H54 (cell line): ENCODE results near the gene DDI2.
A peak's percentile ranks its signal among the peaks of the same experiment; 100 is the strongest.
"Not testable (repeated sequence)": the region's sequence is repeated elsewhere in the genome, so short reads cannot be mapped to it uniquely, and the experiment has no call there.

Source experiments
- DNase-seq: peaks from one replicate; pipeline ENCODE4 v3.0.0; 2011; ENCODE audit warnings: low spot score, mixed read lengths; ENCODE audit not compliant: insufficient read length
- FAIRE-seq: peaks from 3 replicates; lab custom pipeline; 2011; peaks lifted over from hg19 to GRCh38; lab: Jason Lieb, UNC
- POLR2A ChIP-seq: IDR thresholded peaks from 2 replicates; pipeline ENCODE4 v1.6.1; 2011; ENCODE audit warnings: low read depth, mild to moderate bottlenecking, low read length

The DDI2 gene

DNA sequence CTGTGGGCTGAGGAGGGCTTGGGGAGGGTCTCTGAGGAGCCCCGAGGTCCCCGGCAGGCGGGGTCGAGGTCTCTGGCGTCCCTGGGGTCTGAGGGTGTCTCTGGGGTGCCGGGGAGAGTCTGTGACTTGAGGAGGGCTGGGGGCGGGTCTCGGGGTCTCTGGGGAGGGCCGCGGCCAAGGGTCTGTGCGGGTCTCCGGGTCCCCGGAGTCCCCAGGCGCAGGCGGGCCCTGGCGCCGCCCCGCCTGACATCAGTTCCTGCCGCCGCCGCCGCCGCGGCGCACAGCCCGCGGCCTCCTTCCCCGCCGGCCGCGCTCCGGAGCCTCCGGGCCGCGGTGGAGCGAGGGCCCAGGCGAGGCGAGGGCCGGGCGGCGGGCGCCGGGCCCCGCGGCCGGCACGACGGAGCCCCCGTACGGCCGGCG lies 66.8 kb downstream of the DDI2 start, which contains the start of gene PLEKHM2:
Gene PLEKHM2, plus strand, starts transcription at position 279 of the 420 bp plus-strand sequence. CDS start 239 bp downstream, outside the sequence.
- FAIRE-seq (no peak), DNase-seq (no peak)
- peak; percentile 63; the same call in 1 of the 2 replicates for TF ChIP-seq POLR2A

DNA sequence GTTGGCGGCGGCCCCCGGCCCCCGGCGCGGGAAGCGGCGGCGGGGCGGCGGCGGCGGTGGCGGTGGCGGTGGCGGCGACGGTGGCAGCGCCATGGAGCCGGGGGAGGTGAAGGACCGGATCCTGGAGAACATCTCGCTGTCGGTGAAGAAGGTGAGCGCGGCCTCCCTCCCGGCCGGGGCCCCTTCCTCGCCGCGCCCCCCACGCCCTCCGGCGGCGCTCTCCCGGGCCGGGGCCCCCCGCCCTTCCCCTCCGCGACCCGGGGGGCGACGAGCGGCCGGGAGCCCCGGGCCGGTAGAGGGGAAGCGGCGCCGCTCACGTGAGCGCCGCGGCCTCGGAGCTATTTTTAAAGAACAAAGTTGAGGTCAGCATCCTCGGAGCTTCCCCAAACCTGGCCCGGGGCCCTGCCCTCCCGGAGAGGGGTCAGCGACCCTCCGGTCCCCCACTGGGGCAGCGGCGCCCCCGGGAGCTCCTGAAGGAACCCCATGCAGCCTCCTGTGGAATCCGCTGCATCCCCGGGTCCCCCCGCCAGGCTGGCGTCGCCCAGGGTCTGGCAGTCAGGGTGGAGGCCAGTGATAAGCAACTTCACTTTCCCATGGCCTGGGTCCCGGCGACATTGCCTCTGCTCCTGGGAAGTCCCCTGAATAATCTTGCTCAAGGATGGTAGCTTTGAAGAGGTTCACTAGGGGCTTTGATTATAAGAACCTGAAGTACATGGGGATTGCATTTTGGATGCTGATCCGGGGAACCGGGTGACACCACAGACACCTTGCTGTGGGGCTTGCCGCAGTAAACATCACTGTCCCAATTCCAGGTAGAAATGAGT lies 67.4 kb downstream of the DDI2 start:
- no peak for TF ChIP-seq POLR2A
- DNase-seq (peak; percentile 52), FAIRE-seq (no peak)

DNA sequence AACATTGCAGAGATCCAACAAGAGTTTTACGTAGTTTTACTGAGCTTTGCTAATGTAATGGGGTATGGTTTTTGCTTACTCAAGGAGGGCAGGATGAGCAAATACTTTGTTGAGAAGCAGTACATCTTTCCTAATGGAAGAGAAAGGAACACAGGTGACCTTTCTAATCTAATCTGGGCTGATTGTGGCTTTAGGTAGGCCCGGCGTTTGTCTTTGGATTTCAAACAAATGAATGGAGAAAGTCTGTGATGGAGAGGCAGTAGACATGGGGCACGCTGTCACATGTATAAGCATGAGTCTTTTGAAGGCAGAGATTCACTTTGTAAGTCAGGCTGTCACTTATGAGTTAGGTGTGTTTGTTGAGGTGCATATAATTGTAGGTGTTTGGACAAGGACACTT lies 68.6 kb downstream of the DDI2 start:
- FAIRE-seq (no peak), DNase-seq (no peak)
- TF ChIP-seq POLR2A = no peak

DNA sequence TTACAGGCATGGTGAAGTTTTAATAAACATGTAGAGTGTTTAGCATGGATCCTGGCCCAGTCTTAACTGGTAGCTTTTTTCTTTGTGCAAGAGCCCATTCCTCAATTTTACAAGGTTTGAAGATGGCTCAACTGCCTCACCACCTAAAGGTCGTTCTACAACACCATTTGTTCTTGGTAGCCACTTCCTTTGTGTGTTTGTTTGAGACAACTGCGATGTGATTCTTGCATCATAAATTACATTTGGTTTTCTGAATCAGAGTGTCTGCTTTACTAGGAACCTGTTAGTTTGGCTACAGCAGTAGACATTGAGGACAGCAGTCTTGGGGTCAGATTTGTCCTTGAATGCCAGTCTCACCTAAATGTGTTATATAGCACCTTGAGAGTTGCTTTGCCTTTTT lies 70.2 kb downstream of the DDI2 start:
- DNase-seq = no peak
- no peak for FAIRE-seq

DNA sequence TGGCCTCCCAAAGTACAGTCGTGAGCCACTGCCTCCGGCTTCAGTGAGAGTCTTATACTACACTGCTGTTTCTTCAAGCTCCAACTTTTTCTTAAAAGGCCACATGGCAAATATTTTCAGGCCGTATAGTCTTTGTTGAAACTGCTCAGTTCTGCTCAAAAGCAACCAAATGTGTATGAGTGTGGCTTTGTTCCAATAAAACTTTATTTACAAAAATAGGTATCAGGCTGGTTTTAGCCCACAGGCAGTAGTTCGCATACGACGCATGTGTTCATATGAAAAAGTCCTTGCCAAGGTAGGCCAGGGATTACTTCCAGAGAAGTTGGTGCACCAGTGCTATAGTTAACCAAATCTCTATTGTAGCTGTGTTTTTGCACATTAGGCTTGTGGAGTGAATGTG lies 73.1 kb downstream of the DDI2 start:
- no peak for TF ChIP-seq POLR2A
- DNase-seq = no peak
- FAIRE-seq = no peak

More for the DNA sequence above, 70.2 kb downstream of the DDI2 start:
- TF ChIP-seq POLR2A = no peak

DNA sequence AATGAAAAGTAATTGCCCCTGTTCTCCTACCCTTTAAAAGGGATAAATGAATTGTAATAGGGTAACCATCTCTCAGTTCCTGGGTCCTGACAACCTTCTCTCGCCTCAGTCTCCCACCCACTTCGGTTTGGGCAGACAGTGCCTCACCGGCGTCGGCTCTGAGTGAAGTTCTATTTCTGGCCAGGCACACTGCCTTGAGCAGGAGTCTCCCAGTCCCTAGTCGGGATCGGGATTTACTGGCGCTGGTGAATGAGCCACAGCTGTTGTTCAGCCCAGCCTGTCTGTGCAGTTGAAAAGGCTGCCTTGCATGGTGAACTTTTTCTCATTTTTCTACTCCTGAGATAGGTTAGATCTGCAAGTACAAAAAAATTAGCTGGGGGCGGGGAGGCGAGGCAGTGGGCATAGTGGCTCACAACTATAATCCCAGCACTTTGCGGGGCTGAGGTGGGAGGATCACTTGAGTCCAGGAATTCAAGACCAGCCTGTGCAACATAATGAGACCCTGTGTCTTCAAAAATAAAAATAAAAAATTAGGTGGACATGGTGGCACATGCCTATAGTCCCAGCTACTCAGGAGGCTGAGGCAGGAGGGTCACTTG lies 74.3 kb downstream of the DDI2 start:
- no peak for TF ChIP-seq POLR2A
- DNase-seq (no peak), FAIRE-seq (no peak)

DNA sequence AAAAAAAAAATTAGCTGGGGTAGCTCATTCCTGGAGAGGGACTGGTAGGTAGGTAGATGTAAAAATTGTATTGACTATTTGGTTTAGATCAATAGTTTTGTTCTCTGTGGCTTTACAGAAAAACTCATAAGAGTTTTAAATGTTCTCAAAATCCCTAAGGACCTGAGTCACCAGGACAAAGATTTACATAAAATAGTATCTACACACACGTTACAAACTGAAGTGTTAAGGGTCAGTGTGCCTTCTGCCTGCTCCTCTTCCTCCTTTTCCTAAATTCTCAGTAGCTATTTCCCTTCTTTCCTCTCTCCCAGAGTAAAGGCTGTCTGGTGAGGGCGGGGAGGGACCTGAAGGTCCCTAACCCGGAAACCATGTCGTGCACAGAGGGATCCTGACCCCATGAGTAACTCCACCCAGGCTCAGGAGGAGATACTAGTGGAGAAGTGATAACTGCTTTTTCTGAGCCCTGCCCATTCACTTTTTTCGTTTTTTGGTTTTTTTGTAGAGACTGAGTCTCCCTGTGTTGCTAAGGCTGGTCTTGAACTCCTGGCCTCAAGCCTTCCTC lies 74.9 kb downstream of the DDI2 start:
- TF ChIP-seq POLR2A = no peak
- DNase-seq (no peak), FAIRE-seq (no peak)

DNA sequence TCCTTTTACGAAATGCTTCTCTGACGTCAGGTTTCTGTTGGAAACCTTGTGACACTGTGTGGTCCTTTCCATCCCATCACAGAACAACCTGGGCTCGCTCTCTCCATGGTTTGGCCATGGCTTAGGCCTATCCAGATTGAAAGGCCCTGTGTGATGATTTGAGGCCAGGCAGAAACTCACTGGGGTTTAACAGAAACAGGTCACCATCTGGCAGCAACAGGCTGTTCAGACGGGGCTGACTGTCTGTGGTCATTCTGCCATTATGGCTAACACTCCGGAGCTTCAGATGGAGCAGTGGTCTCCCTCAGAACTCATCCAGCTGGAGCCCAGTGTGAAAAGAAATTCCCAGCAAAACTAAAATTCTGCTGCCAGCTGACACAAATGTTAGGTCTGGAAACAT lies 76.1 kb downstream of the DDI2 start:
- FAIRE-seq = no peak

DNA sequence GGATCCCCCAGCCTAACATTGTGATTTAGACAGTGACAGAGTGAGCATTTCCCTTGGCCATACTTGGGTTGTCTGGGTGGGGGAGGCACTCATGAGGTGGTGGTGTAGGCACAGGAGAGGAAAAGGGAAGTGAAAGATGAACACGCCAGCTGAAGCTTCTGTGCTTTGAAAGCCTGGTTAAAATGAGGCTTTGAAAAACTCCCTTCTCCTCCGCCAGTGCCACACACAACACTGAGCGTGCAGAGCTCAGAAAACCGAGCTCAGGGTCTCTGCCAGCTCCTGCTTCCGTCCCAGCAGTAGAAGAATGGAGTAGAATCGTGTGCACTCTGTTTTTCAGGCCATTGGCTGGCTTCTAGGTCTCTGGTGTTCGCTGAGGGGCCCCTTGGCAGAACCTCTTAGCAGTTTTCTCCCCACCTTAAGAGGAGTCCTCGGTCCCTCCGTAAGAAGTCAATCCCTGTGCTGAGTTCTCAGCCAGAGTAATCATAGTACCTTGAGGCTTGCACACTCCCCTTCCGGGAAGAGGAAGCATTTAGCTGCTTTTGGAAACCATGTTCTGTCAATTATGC lies 79.8 kb downstream of the DDI2 start:
- no peak for TF ChIP-seq POLR2A
- FAIRE-seq (no peak), DNase-seq (no peak)

More for the DNA sequence above, 76.1 kb downstream of the DDI2 start:
- no peak for DNase-seq
- no peak for TF ChIP-seq POLR2A

DNA sequence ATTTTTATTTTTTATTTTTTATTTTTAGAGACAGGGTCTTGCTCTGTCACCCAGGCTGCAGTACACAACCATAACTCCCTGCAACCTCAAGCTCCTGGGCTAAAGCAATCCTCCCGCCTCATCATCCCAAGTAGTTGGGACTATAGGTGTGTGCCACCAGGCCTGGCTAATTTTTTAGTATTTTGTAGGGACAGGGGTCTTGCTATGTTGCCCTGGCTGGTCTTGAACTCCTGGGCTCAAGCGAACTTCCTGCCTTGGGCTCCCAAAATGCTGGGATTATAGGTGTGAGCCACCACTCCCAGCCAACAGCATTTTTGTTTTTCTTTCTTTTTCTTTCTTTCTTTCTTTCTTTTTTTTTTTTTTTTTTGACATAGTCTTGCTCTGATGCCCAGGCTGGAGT lies 80.9 kb downstream of the DDI2 start:
- TF ChIP-seq POLR2A = no peak
- DNase-seq = no peak
- no peak for FAIRE-seq

DNA sequence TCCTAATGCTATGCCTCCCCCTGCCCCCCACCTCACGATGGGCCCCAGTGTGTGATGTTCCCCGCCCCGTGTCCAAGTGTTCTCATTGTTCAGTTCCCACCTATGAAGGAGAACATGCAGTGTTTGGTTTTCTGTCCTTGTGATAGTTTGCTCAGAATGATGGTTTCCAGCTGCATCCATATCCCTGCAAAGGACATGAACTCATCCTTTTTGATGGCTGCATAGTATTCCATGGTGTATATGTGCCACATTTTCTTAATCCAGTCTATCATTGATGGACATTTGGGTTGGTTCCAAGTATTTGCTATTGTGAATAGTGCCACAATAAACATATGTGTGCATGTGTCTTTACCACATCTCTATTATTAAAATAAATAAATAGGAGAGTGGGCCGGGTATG lies 82.1 kb downstream of the DDI2 start:
- not testable (repeated sequence) for FAIRE-seq, DNase-seq

DNA sequence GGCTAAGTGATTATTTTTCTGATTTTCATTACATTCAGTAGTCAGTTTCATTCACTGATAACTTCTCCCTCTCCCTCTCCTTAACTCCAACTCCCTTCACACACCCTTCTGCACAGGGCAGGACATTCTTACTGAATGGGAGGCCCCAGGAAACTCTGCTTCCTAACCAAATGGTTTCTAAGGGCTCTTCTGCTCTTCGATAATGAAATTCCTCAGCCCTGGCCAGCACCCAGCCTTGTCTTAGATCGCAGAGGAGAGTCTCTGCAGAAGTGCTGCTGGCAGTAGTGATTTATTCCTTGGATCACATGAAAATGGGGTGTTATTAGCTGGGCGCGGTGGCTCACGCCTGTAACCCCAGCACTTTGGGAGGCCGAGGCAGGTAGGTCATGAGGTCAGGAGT lies 83.2 kb downstream of the DDI2 start:
- FAIRE-seq (no peak), DNase-seq (no peak)
- TF ChIP-seq POLR2A = no peak

DNA sequence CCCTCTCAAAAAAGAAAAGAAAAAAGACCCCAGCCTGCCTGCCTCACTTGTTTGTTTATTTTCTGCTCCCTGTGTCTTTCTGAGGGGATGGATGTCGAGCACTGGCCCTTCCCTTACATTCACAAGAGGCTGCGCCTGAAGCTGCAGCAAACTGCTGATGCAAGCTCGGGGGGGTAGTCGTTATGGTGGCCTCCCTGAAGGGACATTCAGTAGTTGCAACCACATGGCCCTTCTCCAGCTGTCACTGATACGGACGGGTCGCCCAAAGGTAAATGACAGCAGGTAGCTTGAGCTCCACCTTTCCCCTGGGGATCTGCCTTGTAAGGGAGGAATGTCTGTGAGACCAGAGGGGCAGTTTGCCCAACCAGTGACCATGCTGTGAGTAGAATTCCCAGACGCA lies 84.5 kb downstream of the DDI2 start:
- no peak for TF ChIP-seq POLR2A
- DNase-seq (no peak), FAIRE-seq (no peak)
